ENCODE data around the gene GRIK5.

Gene GRIK5

DNA sequence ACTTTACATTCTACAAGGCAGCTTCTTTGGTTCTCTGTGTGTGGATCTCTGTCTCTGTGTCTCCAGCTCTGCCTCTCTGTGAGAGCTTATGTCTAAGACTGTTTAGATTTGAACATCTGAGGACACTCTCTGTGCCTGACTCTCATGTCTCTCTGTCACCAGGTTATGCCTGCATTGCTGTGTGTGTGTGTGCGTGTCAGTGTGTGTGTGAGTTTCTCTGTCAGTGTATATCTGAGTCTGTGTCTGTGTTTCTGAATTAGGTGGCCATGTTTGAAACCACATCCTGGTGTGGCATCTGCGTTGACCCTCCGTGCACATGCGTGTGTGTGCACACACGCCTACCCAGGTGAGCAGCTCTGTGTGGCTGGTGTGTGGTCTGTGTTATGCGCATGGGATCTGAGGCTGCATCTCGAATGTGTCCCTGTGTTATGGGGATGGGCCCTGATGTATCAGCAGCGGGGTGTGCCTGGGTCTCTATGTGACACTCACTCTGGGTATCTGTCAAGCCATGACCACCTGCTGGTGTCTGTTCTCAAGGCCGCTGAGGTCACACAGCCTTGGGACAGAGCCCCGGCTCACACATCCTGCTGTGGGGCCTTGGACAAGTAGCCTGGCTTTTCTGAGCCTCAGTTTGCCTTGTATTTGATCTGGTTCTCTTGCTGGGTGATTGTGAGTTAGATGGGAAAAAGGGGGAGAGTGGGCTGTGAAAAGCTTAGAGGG is 82.7 kb downstream of the GRIK5 start:
- H3K4me3 ChIP-seq (ENCODE audit: low read depth, low read length), result no peak overlapping the region
- no peak overlapping the region for H3K27ac ChIP-seq
- DNase-seq, result no peak
- no peaks in the 10 kb centered on the region for H3K9me3 ChIP-seq (ENCODE audit: severe bottlenecking)
- H3K27me3 ChIP-seq (ENCODE audit: insufficient read depth, low read depth, severe bottlenecking), result no peaks in the 10 kb centered on the region
- TF ChIP-seq, protein P1, sequence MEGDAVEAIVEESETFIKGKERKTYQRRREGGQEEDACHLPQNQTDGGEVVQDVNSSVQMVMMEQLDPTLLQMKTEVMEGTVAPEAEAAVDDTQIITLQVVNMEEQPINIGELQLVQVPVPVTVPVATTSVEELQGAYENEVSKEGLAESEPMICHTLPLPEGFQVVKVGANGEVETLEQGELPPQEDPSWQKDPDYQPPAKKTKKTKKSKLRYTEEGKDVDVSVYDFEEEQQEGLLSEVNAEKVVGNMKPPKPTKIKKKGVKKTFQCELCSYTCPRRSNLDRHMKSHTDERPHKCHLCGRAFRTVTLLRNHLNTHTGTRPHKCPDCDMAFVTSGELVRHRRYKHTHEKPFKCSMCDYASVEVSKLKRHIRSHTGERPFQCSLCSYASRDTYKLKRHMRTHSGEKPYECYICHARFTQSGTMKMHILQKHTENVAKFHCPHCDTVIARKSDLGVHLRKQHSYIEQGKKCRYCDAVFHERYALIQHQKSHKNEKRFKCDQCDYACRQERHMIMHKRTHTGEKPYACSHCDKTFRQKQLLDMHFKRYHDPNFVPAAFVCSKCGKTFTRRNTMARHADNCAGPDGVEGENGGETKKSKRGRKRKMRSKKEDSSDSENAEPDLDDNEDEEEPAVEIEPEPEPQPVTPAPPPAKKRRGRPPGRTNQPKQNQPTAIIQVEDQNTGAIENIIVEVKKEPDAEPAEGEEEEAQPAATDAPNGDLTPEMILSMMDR (IDR thresholded peaks at IDR 0.05; ENCODE audit: low read depth, low read length), result no peak
- peaks cover 84% of the 10 kb centered on the region for H3K36me3 ChIP-seq

DNA sequence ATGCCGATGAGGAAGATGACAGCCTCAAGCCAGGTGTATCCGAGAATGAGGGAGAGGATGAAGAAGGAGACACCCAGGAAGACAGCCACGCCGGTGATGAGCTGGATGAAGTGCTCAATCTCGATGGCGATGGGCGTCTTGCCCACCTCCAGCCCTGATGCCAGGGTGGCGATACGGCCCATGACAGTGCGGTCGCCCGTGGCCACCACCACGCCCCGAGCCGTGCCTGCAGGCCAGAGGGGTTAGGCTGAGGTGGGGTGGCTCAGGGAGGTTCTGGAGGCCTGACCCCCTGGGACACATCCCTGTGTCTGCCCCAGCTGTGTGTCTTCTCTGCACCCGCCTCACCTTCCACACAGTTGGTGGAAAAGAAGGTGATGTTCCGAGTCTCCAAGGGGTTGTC is 85.0 kb downstream of the GRIK5 start:
- H3K27ac ChIP-seq, result no peak overlapping the region
- TF ChIP-seq, protein P1 (IDR thresholded peaks at IDR 0.05; ENCODE audit: low read depth, low read length), result no peak
- H3K27me3 ChIP-seq (ENCODE audit: insufficient read depth, low read depth, severe bottlenecking), result no peaks in the 10 kb centered on the region
- no peak overlapping the region for H3K4me3 ChIP-seq (ENCODE audit: low read depth, low read length)
- no peaks in the 10 kb centered on the region for H3K9me3 ChIP-seq (ENCODE audit: severe bottlenecking)
- H3K36me3 ChIP-seq, result peaks cover 97% of the 10 kb centered on the region
- no peak for DNase-seq

DNA sequence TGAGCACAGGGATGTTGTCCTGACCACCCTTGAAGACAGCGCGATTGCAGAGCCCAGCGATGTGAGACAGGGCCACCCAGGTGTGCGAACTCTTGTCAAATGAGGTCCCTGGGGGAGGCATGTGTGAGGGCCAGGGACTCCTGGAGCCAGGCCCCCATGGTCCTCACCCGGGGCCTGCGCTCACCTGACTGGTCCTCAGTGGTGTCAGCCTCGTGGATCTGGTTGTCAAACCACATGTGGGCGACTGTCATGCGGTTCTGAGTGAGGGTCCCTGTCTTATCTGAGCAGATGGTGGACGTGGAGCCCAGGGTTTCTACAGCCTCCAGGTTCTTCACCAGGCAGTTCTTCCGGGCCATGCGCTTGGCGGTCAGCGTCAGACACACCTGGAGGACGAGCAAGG is 88.3 kb downstream of the GRIK5 start:
- H3K9me3 ChIP-seq (ENCODE audit: severe bottlenecking), result no peaks in the 10 kb centered on the region
- H3K36me3 ChIP-seq, result peaks cover 97% of the 10 kb centered on the region
- no peak overlapping the region for H3K27ac ChIP-seq
- no peak for DNase-seq
- H3K4me3 ChIP-seq (ENCODE audit: low read depth, low read length), result no peak overlapping the region
- no peaks in the 10 kb centered on the region for H3K27me3 ChIP-seq (ENCODE audit: insufficient read depth, low read depth, severe bottlenecking)
- TF ChIP-seq, protein P1 (IDR thresholded peaks at IDR 0.05; ENCODE audit: low read depth, low read length), result no peak

DNA sequence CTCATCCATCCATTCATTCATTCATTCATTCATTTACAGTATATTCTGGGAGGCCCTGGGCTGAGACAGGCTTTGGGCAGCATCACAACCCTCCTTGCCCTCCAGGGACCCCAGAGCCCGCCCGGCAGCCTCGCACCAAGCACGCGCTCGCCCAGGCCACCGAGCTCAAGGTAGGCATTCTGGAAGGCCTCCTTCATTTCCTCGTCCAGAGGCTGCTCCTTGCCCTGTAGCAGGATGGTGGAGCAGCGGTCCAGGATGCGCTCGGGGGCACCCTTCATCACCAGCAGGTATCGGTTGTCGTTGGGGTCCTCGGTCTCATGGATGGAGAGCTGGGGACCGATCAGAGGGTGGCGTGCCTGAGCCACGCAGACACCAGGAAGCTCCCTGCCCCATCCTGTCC is 91.5 kb downstream of the GRIK5 start:
- H3K36me3 ChIP-seq, result peaks cover 96% of the 10 kb centered on the region
- TF ChIP-seq, protein P1 (IDR thresholded peaks at IDR 0.05; ENCODE audit: low read depth, low read length), result no peak
- no peak for DNase-seq
- H3K9me3 ChIP-seq (ENCODE audit: severe bottlenecking), result no peaks in the 10 kb centered on the region
- H3K27me3 ChIP-seq (ENCODE audit: insufficient read depth, low read depth, severe bottlenecking), result no peaks in the 10 kb centered on the region
- no peak overlapping the region for H3K4me3 ChIP-seq (ENCODE audit: low read depth, low read length)
- H3K27ac ChIP-seq, result no peak overlapping the region

DNA sequence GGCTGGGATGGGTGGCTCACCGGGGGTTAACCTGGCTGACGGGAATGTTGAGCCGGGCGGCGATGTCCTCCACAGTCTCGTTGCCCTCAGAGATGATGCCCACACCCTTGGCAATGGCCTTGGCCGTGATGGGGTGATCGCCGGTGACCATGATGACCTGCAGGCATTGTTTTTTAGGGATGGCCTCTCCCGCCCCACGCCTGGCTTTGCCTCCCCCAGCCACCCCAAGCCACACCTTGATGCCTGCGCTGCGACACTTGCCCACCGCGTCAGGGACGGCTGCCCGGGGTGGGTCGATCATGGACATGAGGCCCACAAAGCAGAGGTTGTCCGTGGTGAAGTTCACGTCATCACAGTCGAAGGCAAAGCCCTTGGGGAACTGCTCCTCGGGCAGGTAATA is 92.1 kb downstream of the GRIK5 start:
- Histone ChIP-seq H3K9me3 (ENCODE audit: severe bottlenecking) (no peaks in the 10 kb centered on the region), H3K27ac (no peak overlapping the region), H3K27me3 (ENCODE audit: insufficient read depth, low read depth, severe bottlenecking) (no peaks in the 10 kb centered on the region), H3K4me3 (ENCODE audit: low read depth, low read length) (no peak overlapping the region), H3K36me3 (peaks cover 97% of the 10 kb centered on the region)
- TF ChIP-seq, protein P1 (IDR thresholded peaks at IDR 0.05; ENCODE audit: low read depth, low read length), result no peak
- DNase-seq, result no peak

DNA sequence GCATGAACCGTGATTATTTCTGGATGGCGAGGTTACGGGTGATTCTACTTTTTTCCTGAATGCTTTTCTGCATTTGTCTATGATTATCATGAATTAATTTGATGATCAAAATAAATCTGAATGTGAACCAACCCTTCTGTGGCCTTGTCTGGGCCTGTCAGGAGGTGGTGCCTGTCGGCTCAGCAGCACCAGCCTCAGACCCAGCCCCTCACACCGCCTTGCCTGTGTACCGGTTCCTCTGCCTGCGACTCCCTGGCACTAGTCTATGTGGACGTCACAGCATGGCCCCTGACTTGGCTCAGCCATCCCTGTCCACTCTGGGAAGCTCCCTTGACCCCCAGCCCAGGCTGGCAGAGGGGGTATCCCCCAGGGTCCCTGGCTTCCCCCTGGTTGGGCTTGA is 95.4 kb downstream of the GRIK5 start:
- Histone ChIP-seq H3K27ac (no peak overlapping the region; the same call in none of the 2 replicates), H3K36me3 (peaks cover 92% of the 10 kb centered on the region), H3K4me3 (ENCODE audit: low read depth, low read length) (no peak overlapping the region), H3K27me3 (ENCODE audit: insufficient read depth, low read depth, severe bottlenecking) (no peaks in the 10 kb centered on the region), H3K9me3 (ENCODE audit: severe bottlenecking) (no peaks in the 10 kb centered on the region)
- DNase-seq, result no peak
- TF ChIP-seq, protein P1 (IDR thresholded peaks at IDR 0.05; ENCODE audit: low read depth, low read length), result no peak
